ENCODE data around the gene ECE2. TPM values are rescaled to one million over a fixed set of nuclear protein-coding genes. Genes with fewer than 3 reads are reported as not detected.

The ECE2 gene
- polyA plus RNA-seq, 10 donors = 0.16 TPM; not detected in 9

DNA sequence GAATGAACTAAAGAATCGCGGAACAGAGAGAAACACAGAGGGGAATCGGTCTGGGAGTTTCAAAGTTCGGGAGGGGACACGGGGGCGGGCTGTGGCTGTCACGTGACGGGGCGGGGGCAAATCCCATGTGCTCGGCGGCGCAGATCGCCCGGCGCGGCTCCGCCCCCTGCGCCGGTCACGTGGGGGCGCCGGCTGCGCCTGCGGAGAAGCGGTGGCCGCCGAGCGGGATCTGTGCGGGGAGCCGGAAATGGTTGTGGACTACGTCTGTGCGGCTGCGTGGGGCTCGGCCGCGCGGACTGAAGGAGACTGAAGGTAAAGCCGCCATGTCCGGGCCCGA lies 38.5 kb downstream of the ECE2 start, which contains the start of gene EIF4G1:
EIF4G1 (plus strand) TSS at position 244 of the 337 bp plus-strand sequence. CDS start 1,191 bp downstream, outside the sequence.
- DNase-seq = peak; percentile 94 to 97 (median 97)

DNA sequence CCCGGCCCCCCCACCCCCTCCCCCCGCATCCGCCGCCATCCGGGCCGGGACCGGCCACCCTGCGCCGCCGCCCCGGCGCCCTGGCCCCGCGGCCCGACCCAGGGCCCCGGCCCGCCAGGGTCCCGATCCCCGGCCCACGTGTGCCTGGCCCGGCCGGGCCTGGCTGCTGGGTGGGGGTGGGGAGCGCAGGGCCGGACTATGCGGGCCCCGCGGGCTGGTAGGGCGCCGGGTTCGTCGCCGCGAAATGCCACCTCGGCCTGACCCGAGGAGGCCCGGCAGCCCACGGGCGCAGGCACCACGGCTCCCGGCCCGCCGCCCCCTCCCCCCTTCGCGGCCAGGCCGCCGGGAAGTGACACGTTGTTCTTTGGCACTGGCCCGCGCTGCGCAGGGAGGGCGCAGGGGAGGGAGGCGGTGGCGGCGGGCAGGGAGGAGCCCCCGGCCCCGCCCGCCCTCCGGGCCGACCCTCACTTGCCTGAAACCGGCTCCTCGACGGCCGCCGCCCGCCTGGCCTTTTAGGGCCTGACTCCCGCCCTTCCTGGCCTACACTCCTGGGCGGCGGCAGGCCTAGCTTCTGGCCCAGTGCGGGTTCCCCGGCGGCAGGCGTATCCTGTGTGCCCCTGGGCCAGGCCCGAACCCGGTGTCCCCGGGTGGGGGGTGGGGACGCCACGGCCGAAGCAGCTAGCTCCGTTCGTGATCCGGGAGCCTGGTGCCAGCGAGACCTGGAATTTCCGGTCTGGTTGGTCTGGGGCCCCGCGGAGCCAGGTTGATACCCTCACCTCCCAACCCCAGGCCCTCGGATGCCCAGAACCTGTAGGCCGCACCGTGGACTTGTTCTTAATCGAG lies 39.1 kb downstream of the ECE2 start:
- DNase-seq = peak; percentile 77 to 94 (median 89)

DNA sequence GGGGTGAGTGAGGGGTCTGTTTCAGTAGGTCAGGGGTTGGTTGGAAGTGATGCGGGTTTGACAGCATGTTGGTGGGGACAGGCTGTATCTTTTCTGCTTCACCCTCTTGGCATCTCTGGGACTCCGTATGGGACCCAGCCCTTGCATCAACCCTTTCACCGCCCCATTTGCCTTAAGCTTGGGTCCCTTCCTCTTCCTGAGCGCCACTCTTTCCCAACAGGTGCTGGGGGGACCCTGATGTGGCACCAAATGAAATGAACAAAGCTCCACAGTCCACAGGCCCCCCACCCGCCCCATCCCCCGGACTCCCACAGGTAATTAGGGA lies 39.7 kb downstream of the ECE2 start:
- DNase-seq = no peak

DNA sequence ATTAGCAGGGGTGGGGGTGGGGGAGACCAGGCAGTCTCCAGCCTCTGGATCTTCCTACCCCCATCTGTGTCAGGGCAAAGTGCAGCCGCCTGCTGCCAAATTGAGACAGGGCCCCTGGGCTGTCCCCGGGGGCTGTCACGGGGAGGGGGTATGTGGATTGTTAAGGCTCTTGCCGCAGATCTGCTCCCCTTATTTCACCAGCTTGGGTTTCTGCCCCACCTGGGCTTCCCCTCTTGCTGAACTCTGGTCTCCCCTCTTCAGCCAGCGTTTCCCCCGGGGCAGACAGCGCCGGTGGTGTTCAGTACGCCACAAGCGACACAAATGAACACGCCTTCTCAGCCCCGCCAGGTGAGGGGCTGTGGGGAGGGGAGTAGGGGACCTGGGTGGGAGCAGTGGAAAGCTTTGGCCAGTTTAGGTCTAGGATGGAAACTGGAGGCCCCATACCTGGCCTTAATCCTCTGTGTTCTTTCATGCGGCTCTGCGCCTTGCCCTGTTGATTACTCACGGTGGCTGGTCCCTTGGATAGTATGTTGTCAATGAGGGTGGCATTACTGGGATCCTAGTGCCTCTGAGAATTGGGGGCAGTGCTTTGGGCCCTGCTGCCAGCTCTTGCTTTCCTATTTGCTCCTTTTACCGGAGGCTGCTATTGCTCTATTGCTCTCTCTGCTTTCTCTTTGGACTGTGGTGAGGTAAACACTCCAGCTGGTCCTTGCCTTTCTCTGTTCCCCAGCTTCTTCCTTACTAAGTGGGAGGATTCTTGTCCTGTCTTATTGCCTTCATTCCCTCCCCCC lies 40.2 kb downstream of the ECE2 start:
- DNase-seq = peak in 1 of 3 donors; percentile 18

DNA sequence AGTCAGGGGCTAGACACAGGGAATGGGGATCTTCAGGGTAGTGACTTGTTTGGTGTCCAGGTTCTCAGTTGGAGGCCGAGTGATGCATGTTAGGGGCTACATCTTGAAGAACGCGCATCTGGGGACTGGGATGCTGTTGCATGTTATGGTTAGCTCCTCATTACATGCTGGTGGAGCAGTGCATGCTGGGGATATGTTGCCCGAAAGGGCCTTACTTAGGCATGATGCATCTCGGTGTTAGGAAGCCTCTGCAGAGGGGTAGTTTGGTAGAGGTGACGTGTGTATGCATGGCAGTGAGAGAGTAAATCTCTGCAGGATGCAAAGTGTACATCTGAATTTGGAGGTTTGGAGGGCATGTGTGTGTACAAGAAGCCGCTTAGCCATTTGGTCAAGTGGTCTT lies 41.0 kb downstream of the ECE2 start:
- DNase-seq = no peak

DNA sequence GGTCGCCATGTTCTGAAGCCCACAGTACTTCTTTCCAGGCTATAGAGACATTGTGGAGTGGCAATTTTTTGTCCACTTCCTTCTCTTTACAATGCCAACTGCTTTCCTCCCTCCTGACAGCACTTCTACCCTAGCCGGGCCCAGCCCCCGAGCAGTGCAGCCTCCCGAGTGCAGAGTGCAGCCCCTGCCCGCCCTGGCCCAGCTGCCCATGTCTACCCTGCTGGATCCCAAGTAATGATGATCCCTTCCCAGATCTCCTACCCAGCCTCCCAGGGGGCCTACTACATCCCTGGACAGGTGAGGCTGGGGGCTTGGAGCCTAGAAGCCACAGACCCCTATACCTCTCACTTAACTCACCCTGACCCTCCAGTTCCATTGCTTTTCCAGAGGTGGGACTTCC lies 41.4 kb downstream of the ECE2 start:
- DNase-seq = no peak

DNA sequence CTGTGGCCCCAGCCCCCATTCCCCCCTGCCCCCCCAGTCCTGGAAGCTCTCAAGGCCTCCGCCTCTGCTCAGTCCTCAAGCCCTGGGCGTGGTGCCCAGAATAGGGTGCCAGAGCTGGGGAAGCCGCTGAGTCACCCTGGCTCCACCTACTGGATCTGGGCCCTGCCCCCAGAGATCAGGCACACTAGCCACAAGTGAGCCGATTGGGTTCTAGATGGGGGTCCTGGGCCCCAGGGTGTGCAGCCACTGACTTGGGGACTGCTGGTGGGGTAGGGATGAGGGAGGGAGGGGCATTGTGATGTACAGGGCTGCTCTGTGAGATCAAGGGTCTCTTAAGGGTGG lies 44.3 kb downstream of the ECE2 start:
- peak; percentile 88 to 93 (median 89) for DNase-seq

DNA sequence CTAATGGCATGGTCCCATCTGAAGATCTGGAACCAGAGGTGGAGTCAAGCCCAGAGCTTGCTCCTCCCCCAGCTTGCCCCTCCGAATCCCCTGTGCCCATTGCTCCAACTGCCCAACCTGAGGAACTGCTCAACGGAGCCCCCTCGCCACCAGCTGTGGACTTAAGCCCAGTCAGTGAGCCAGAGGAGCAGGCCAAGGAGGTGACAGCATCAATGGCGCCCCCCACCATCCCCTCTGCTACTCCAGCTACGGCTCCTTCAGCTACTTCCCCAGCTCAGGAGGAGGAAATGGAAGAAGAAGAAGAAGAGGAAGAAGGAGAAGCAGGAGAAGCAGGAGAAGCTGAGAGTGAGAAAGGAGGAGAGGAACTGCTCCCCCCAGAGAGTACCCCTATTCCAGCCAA lies 45.8 kb downstream of the ECE2 start:
- no peak for DNase-seq

DNA sequence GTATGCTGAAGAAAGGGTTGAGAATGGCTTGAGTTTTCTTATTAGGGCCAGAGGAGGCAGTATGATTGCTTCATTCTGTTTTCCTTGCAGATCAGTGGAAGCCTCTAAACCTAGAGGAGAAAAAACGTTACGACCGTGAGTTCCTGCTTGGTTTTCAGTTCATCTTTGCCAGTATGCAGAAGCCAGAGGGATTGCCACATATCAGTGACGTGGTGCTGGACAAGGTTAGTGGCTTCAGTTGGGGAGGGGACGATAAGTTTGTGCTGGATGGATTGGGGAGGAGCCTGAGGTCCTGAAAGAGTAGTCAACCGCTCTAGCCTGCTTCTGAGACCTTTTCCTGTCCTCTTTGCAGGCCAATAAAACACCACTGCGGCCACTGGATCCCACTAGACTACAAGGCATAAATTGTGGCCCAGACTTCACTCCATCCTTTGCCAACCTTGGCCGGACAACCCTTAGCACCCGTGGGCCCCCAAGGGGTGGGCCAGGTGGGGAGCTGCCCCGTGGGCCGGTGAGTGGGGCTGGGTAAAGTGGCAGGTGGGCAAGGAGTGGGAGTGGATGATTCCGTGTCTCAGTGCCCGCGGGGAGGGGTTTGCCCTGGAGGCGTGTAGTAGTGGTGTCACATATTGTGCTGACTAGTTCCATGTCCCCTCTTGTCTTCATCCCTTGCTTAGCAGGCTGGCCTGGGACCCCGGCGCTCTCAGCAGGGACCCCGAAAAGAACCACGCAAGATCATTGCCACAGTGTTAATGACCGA lies 47.1 kb downstream of the ECE2 start:
- no peak for DNase-seq

DNA sequence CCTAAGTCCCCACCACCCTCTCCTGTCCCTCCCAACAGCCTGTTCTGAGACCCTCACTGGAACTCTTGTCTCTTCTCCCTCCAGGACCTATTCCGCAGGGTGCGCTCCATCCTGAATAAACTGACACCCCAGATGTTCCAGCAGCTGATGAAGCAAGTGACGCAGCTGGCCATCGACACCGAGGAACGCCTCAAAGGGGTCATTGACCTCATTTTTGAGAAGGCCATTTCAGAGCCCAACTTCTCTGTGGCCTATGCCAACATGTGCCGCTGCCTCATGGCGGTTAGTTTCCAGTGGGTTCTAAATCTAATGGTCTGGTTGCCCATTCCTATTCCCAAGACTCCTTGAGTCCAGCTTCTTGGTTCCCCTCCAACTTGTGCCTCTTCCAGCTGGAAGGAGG lies 47.9 kb downstream of the ECE2 start:
- no peak for DNase-seq

DNA sequence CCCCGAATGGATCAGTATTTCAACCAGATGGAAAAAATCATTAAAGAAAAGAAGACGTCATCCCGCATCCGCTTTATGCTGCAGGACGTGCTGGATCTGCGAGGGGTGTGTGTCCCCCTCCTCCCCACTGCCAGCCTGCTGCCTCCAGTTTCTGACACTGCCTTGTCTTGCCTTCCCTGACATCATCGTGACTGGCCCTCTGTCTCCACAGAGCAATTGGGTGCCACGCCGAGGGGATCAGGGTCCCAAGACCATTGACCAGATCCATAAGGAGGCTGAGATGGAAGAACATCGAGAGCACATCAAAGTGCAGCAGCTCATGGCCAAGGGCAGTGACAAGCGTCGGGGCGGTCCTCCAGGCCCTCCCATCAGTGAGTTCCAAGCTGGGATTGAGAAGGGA lies 49.4 kb downstream of the ECE2 start:
- no peak for DNase-seq

DNA sequence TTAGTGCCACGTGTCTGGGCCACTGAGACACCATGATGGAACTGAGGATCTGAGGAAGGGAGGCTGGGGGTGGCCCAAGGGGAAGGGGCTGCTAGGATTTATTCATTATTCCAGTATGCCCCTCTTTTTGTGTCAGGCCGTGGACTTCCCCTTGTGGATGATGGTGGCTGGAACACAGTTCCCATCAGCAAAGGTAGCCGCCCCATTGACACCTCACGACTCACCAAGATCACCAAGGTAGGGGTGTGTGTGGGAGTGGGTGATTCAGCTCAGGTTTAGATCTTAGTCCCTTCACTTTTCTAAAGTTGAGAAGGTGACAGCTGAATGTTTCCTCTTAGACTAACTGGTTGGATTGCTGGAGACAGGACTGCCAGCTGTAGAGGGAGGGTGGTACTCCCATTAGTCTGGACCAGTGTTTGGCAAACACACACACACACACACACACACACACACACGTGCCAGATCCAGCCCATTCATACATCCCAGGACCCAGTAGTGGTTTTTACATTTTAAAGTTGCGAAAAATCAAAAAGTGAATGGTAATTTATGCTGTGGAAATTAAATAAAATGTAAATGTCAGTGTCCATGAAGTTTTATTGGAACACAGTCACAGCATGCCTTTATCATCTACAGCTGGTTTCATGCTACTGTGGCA lies 50.0 kb downstream of the ECE2 start:
- no peak for DNase-seq

DNA sequence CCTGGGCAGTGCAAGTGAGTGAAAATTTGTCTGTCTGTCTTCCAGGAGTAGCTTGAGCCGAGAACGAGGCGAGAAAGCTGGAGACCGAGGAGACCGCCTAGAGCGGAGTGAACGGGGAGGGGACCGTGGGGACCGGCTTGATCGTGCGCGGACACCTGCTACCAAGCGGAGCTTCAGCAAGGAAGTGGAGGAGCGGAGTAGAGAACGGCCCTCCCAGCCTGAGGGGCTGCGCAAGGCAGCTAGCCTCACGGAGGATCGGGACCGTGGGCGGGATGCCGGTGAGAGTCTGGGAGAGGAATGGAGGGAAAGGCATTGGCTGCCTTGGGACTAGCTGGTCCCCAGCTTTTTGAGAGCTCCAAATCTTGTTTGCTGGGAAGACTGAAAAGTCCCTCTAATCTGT lies 51.3 kb downstream of the ECE2 start:
- no peak for DNase-seq

DNA sequence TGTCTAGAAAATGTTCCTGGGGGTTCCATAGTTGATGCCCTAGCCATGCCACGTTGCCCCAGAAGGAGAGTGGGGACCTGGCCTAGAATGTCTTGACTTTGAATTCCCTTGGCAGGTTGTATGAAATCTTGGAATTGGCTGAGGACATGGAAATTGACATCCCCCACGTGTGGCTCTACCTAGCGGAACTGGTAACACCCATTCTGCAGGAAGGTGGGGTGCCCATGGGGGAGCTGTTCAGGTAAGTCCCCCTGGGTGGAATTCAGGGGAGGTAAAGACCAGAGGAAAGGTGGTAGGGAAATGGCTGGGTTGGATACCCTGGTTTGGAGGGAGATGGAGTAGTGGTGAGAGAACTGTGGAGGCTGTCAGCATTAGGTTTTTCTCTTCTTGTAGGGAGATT lies 52.7 kb downstream of the ECE2 start:
- DNase-seq = no peak

DNA sequence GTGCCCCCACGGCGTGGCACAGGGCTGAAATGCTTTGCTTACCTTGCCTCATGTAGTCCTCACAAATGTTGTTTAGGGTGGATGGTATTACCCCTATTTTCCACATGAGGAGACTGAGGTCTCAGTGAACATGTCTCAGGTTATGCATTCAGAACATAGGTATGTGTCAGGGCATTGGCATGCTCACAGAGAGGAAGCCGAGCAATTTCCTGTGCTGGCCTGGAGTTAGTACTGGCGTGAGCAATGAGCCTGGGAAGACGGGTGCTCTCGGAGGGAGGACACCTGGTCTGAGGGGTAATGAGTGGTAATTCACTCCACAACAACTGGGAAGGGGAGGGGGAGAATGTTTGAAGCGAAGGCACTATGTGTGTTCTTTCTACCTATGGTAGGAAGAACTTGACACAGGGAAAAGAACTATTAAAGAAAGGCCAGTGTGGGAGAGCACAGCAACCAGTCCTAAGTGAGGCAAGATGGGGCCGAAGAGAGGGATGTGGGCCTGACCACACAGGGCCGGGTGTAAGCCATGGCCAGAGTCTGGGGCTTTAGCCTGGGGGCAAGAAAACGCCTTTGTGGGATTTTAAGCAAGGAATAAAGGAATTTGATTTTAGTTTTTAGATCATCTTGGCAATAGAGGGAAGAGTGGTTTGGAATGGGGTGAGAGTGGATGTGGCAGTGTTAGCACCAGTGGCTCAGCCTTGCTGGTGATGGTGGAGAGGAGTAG lies 56.7 kb downstream of the ECE2 start:
- DNase-seq = no peak

DNA sequence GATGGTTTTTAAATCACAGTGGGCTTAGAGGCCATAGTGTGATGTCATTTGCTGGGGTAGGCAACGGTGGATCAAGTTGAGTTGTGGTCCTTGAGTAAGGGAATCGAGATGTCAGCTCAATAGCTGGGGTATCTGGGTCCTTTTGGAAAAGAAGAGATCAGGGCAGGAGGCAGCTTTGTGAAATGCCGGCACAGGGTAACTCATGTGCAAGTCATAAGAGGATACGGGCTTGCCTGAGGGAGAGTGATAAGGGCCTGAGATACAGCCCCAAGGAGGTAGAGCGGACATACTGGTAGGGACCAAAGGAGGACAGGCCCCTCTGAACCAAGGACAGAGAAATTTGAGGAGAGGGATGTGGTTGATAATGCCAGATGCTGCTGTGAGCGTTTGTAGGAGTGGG lies 57.4 kb downstream of the ECE2 start:
- DNase-seq = no peak

DNA sequence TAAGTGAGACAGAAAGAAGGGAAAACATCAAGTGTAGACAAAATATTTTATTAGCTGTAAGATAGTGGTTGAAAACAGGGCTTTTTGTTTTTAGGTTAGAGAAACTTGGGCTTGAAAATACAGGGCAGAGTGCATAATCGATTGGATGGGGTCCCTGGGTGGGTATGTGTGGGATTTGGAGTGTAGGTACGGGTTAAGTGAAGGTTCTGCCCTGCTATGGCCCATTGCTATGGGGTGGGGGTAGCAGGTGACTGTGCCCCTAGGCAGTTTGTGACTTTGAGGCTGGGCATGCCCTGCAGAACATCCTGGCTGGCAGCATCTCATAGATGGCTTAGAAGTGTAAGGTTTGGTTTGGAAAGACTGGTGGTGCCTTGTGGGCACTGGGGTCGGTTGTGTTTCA lies 57.9 kb downstream of the ECE2 start:
- DNase-seq = no peak

DNA sequence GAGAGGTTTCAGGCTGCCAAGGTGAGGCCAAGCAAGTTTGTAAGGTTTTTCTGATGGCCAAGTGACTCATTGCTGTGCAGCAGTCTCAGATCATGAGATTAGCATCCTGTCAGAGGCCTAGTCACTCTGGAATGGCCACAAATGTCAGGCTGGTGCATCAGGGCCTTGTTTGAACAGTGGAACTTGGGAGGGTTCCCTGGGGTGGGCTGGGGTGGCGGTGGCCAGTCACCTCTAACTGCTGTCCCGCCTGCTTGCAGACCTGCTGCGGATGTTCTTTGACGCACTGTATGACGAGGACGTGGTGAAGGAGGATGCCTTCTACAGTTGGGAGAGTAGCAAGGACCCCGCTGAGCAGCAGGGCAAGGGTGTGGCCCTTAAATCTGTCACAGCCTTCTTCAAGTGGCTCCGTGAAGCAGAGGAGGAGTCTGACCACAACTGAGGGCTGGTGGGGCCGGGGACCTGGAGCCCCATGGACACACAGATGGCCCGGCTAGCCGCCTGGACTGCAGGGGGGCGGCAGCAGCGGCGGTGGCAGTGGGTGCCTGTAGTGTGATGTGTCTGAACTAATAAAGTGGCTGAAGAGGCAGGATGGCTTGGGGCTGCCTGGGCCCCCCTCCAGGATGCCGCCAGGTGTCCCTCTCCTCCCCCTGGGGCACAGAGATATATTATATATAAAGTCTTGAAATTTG lies 58.8 kb downstream of the ECE2 start:
- DNase-seq = no peak

DNA sequence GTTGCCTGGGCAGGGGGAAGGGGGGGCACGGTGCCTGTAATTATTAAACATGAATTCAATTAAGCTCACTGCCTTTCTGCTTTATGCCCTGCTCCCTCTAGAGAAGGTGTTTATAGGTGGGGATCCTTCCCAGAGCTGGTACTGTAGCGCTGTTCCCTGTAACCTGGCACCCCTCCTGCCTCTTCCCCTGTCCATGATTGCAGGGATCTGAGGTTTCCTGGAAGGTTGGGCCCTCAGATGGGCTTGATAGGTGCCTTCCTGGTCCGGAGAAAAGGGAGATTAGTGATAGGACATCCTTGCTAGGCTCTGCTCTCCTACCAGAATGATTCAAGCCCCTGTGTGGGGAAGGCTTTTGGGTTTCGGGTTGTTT lies 59.5 kb downstream of the ECE2 start:
- no peak for DNase-seq

DNA sequence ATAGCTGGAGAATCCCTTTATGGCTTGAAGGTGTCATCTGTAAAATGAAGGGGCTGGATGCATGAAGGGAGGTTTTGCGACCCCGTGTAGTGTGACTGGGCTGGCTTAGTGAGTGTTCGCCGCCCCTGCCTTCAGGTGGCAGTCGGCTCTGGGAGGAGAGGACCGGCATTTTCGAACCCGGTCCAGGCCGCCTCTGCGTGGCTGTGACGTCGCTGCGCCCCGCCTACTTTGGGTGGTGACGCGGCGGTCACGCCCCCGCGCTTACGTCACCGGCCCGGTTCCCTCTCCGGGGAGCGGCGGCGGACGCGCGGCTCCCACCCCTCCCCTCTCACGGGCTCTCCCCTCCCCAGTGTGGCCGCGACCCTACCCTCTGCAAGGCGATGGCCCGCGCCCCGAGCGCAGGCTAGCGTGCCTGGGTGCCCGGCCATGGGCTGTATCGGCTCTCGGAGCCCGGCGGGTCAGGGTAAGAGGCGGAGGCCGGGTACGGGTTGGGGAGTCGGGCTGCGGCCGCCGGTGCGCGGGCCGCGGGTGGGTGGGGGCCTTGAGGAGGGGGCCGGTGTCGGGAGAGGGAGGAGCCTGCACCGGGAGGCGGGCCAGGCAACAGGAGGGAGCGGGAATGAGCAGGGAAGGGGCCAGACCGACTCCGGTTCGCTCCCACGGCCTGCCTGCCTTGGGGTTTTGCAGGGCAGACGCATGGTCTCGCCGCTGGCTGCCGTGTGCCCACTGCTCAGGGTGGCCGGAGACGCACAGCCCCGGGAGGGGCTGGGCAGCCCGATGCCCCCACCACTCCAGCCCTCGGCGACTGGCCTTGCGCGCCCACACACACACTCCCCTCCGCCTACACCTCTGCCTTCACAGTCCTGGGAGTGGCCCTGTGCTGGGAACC lies 60.1 kb downstream of the ECE2 start:
- peak; percentile 70 to 94 (median 90) for DNase-seq
